SK-N-SH treated with all-trans-retinoic acid at 6 μM for 48 hours (cell line): Measurements from ENCODE around the gene DPH3.
"Not testable (repeated sequence)": the region's sequence is repeated elsewhere in the genome, so short reads cannot be mapped to it uniquely, and the experiment has no call there.

Experiments used
- ATAC-seq: fragments of 200-7000 bp; cut with Tn5 transposase; 3 replicates; pipeline ENCODE4 v1.9.1; 2020; ENCODE audit warnings: mild to moderate bottlenecking, moderate library complexity
- ARNTL ChIP-seq: fragments of 450-650 bp; formaldehyde crosslinking; IDR thresholded peaks from 2 replicates; pipeline ENCODE4 v1.5.0; 2020; ENCODE audit warnings: low read depth, mild to moderate bottlenecking, moderate library complexity, borderline replicate concordance
- BACH2 ChIP-seq: fragments of 250-450 bp; sonication (Bioruptor Pico); IDR thresholded peaks from 2 replicates; pipeline ENCODE4 v1.9.0; 2021; ENCODE audit warnings: mild to moderate bottlenecking, borderline replicate concordance
- CSDC2 ChIP-seq: fragments of 250-450 bp; sonication (Bioruptor Pico); IDR thresholded peaks from 2 replicates; pipeline ENCODE4 v1.5.0; 2020; ENCODE audit warnings: mild to moderate bottlenecking, moderate library complexity
- ESRRG ChIP-seq: fragments of 250-450 bp; sonication (Bioruptor Pico); IDR thresholded peaks from 2 replicates; pipeline ENCODE4 v1.6.1; 2021; ENCODE audit warnings: mild to moderate bottlenecking
- ISL1 ChIP-seq: fragments of 250-450 bp; sonication (Bioruptor Pico); IDR thresholded peaks from 2 replicates; pipeline ENCODE4 v2.1.2; 2022; ENCODE audit warnings: mild to moderate bottlenecking, moderate library complexity
- OSR1 ChIP-seq: fragments of 250-450 bp; sonication (Bioruptor Pico); IDR thresholded peaks from 2 replicates; pipeline ENCODE4 v1.8.0; 2022; ENCODE audit warnings: moderate library complexity, mild to moderate bottlenecking, inconsistent platforms
- PPARA ChIP-seq: fragments of 250-450 bp; sonication (Bioruptor Pico); IDR thresholded peaks from 2 replicates; pipeline ENCODE4 v1.5.0; 2020; ENCODE audit warnings: mild to moderate bottlenecking, borderline replicate concordance
- RARB ChIP-seq: fragments of 250-450 bp; sonication (Bioruptor Pico); IDR thresholded peaks from 2 replicates; pipeline ENCODE4 v1.8.0; 2021; ENCODE audit warnings: mild to moderate bottlenecking, moderate library complexity
- SNAI2 ChIP-seq: fragments of 250-450 bp; sonication (Bioruptor Pico); IDR thresholded peaks from 2 replicates; pipeline ENCODE4 v1.5.0; 2020; ENCODE audit warnings: mild to moderate bottlenecking, moderate library complexity
- TOX ChIP-seq: fragments of 250-450 bp; sonication (Bioruptor Pico); IDR thresholded peaks from 2 replicates; pipeline ENCODE4 v1.8.0; 2021; ENCODE audit warnings: mild to moderate bottlenecking, moderate library complexity, borderline replicate concordance
- ZC3H10 ChIP-seq: fragments of 250-450 bp; sonication (Bioruptor Pico); IDR thresholded peaks from 2 replicates; pipeline ENCODE4 v1.5.1; 2021; ENCODE audit warnings: mild to moderate bottlenecking, moderate library complexity
- ZFP3 ChIP-seq: fragments of 250-450 bp; sonication (Bioruptor Pico); IDR thresholded peaks from 2 replicates; pipeline ENCODE4 v1.5.0; 2020; ENCODE audit warnings: mild to moderate bottlenecking, moderate library complexity
- ZFP30 ChIP-seq: fragments of 450-650 bp; formaldehyde crosslinking; IDR thresholded peaks from 2 replicates; pipeline ENCODE4 v1.5.0; 2022; ENCODE audit warnings: mild to moderate bottlenecking, moderate library complexity
- ZNF565 ChIP-seq: fragments of 450-650 bp; formaldehyde crosslinking; conservative IDR thresholded peaks from 2 replicates; pipeline ENCODE4 v1.5.0; 2020; ENCODE audit warnings: low read depth, mild to moderate bottlenecking, moderate library complexity
- ZNF70 ChIP-seq: fragments of 450-650 bp; formaldehyde crosslinking; IDR thresholded peaks from 2 replicates; pipeline ENCODE4 v1.5.0; 2020; ENCODE audit warnings: mild to moderate bottlenecking, moderate library complexity
- ZNF8 ChIP-seq: fragments of 450-650 bp; formaldehyde crosslinking; IDR thresholded peaks from 2 replicates; pipeline ENCODE4 v1.5.0; 2020; ENCODE audit warnings: mild to moderate bottlenecking, moderate library complexity
- TF ChIP-seq, protein P1 (sequence below): fragments of 250-450 bp; sonication (Bioruptor Pico); IDR thresholded peaks from 2 replicates; pipeline ENCODE4 v1.8.0; 2021; ENCODE audit warnings: low read depth, mild to moderate bottlenecking, moderate library complexity, borderline replicate concordance
- TF ChIP-seq, protein P2 (sequence below): fragments of 250-450 bp; sonication (Bioruptor Pico); IDR thresholded peaks from 2 replicates; pipeline ENCODE4 v1.5.1; 2020; ENCODE audit warnings: low read depth, mild to moderate bottlenecking, moderate library complexity
- TF ChIP-seq, protein P3 (sequence below): fragments of 250-450 bp; sonication (Bioruptor Pico); IDR thresholded peaks from 2 replicates; pipeline ENCODE4 v1.8.0; 2020; ENCODE audit warnings: mild to moderate bottlenecking, moderate library complexity, borderline replicate concordance
- TF ChIP-seq, protein P4 (sequence below): fragments of 250-450 bp; sonication (Bioruptor Pico); IDR thresholded peaks from 2 replicates; pipeline ENCODE4 v1.5.1; 2021; ENCODE audit warnings: mild to moderate bottlenecking, moderate library complexity
- TF ChIP-seq, protein P5 (sequence below): fragments of 250-450 bp; sonication (Bioruptor Pico); IDR thresholded peaks from 2 replicates; pipeline ENCODE4 v1.5.0; 2020; ENCODE audit warnings: mild to moderate bottlenecking, moderate library complexity

Gene DPH3

DNA sequence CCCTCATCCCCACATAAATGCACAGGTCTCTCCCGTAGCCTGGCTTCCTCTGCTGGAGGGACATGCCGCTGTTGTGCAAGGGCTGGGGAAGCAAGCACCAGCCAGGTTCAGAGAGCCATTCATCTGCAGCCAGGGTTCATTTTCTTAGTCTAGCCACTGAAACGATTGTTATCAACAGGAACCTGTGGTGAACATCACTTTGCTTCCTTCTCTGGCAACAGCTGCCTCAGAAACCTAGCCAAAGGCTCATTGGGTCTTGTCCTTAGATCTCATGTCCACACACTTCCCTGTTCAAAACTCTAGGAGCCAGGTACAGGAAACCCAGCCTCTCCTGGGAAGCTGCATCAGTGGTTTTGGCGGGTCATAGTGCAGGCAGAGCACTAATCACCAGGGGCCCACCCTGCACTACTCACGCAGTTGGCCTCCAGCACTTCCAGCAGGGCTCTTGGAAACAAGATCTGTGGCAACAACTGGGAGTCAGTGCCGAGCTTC lies 47.3 kb upstream of the DPH3 start:
- no peak for ATAC-seq
- no peak for TF ChIP-seq CSDC2 (CRISPR knock-in tag)
- TF ChIP-seq ESRRG: no peak
- TF ChIP-seq, protein P1, sequence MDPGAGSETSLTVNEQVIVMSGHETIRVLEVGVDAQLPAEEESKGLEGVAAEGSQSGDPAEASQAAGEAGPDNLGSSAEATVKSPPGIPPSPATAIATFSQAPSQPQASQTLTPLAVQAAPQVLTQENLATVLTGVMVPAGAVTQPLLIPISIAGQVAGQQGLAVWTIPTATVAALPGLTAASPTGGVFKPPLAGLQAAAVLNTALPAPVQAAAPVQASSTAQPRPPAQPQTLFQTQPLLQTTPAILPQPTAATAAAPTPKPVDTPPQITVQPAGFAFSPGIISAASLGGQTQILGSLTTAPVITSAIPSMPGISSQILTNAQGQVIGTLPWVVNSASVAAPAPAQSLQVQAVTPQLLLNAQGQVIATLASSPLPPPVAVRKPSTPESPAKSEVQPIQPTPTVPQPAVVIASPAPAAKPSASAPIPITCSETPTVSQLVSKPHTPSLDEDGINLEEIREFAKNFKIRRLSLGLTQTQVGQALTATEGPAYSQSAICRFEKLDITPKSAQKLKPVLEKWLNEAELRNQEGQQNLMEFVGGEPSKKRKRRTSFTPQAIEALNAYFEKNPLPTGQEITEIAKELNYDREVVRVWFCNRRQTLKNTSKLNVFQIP (CRISPR knock-in tag): no peak
- TF ChIP-seq BACH2 (CRISPR knock-in tag): no peak
- no peak for TF ChIP-seq ZC3H10
- no peak for TF ChIP-seq ZNF8 (CRISPR knock-in tag)
- TF ChIP-seq ARNTL (CRISPR knock-in tag): no peak
- TF ChIP-seq, protein P2, sequence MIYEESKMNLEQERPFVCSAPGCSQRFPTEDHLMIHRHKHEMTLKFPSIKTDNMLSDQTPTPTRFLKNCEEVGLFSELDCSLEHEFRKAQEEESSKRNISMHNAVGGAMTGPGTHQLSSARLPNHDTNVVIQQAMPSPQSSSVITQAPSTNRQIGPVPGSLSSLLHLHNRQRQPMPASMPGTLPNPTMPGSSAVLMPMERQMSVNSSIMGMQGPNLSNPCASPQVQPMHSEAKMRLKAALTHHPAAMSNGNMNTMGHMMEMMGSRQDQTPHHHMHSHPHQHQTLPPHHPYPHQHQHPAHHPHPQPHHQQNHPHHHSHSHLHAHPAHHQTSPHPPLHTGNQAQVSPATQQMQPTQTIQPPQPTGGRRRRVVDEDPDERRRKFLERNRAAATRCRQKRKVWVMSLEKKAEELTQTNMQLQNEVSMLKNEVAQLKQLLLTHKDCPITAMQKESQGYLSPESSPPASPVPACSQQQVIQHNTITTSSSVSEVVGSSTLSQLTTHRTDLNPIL (CRISPR knock-in tag): no peak
- TF ChIP-seq OSR1 (CRISPR knock-in tag): no peak
- no peak for TF ChIP-seq ZFP30 (CRISPR knock-in tag)
- no peak for TF ChIP-seq ZNF70 (CRISPR knock-in tag)
- TF ChIP-seq, protein P3, sequence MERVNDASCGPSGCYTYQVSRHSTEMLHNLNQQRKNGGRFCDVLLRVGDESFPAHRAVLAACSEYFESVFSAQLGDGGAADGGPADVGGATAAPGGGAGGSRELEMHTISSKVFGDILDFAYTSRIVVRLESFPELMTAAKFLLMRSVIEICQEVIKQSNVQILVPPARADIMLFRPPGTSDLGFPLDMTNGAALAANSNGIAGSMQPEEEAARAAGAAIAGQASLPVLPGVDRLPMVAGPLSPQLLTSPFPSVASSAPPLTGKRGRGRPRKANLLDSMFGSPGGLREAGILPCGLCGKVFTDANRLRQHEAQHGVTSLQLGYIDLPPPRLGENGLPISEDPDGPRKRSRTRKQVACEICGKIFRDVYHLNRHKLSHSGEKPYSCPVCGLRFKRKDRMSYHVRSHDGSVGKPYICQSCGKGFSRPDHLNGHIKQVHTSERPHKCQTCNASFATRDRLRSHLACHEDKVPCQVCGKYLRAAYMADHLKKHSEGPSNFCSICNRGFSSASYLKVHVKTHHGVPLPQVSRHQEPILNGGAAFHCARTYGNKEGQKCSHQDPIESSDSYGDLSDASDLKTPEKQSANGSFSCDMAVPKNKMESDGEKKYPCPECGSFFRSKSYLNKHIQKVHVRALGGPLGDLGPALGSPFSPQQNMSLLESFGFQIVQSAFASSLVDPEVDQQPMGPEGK (CRISPR knock-in tag): no peak
- TF ChIP-seq RARB: no peak
- TF ChIP-seq ZFP3 (CRISPR knock-in tag): no peak
- TF ChIP-seq ZNF565 (CRISPR knock-in tag): no peak
- TF ChIP-seq PPARA: no peak

DNA sequence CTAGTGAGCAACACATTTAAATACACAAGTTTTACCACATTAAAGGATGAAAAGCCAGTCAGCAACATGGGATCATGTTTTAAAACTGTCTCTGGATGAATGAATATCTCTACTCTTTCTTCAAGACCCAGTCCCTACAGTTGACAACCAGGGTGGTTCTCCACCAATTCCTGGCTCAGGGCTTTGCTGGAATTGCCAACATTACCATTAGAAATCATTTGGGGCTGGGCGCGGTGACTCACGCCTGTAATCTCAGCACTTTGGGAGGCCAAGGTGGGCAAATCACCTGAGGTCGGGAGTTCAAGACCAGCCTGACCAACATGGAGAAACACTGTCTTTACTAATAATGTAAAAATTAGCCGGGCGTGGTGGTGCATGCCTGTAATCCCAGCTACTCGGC lies 45.7 kb upstream of the DPH3 start:
- not testable (repeated sequence) for ATAC-seq

DNA sequence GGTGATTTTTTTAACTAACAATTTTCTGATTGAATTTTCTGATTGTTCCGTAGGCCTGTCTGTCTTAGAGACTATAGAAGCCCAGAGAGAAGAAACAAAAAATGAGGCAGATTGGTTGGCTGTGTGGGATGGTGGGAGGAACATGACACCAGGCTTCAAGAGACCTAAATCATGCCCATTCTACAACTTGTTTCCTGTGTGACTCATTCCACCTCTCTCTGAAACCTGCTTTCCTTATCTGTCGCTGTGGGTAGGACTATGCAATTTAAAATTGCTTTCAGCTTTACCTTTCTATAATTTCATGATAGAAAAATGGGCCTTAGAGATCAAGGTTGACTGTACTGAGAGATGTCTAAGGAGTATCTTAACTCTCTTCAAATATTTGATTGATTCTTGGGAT lies 44.8 kb upstream of the DPH3 start:
- TF ChIP-seq ZNF8 (CRISPR knock-in tag): no peak
- no peak for TF ChIP-seq ARNTL (CRISPR knock-in tag)
- TF ChIP-seq ZNF565 (CRISPR knock-in tag): no peak
- no peak for TF ChIP-seq ZNF70 (CRISPR knock-in tag)
- no peak for TF ChIP-seq PPARA
- no peak for TF ChIP-seq RARB
- TF ChIP-seq CSDC2 (CRISPR knock-in tag): no peak
- TF ChIP-seq ISL1 (CRISPR knock-in tag): no peak
- no peak for TF ChIP-seq ZFP30 (CRISPR knock-in tag)
- TF ChIP-seq, protein P4, sequence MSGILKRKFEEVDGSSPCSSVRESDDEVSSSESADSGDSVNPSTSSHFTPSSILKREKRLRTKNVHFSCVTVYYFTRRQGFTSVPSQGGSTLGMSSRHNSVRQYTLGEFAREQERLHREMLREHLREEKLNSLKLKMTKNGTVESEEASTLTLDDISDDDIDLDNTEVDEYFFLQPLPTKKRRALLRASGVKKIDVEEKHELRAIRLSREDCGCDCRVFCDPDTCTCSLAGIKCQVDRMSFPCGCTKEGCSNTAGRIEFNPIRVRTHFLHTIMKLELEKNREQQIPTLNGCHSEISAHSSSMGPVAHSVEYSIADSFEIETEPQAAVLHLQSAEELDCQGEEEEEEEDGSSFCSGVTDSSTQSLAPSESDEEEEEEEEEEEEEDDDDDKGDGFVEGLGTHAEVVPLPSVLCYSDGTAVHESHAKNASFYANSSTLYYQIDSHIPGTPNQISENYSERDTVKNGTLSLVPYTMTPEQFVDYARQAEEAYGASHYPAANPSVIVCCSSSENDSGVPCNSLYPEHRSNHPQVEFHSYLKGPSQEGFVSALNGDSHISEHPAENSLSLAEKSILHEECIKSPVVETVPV (CRISPR knock-in tag): no peak
- TF ChIP-seq BACH2 (CRISPR knock-in tag): no peak
- TF ChIP-seq ESRRG: no peak
- TF ChIP-seq, protein P2 (CRISPR knock-in tag): no peak
- TF ChIP-seq SNAI2 (CRISPR knock-in tag): no peak
- no peak for TF ChIP-seq TOX
- TF ChIP-seq, protein P1 (CRISPR knock-in tag): no peak
- TF ChIP-seq, protein P5, sequence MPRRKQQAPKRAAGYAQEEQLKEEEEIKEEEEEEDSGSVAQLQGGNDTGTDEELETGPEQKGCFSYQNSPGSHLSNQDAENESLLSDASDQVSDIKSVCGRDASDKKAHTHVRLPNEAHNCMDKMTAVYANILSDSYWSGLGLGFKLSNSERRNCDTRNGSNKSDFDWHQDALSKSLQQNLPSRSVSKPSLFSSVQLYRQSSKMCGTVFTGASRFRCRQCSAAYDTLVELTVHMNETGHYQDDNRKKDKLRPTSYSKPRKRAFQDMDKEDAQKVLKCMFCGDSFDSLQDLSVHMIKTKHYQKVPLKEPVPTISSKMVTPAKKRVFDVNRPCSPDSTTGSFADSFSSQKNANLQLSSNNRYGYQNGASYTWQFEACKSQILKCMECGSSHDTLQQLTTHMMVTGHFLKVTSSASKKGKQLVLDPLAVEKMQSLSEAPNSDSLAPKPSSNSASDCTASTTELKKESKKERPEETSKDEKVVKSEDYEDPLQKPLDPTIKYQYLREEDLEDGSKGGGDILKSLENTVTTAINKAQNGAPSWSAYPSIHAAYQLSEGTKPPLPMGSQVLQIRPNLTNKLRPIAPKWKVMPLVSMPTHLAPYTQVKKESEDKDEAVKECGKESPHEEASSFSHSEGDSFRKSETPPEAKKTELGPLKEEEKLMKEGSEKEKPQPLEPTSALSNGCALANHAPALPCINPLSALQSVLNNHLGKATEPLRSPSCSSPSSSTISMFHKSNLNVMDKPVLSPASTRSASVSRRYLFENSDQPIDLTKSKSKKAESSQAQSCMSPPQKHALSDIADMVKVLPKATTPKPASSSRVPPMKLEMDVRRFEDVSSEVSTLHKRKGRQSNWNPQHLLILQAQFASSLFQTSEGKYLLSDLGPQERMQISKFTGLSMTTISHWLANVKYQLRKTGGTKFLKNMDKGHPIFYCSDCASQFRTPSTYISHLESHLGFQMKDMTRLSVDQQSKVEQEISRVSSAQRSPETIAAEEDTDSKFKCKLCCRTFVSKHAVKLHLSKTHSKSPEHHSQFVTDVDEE: no peak
- TF ChIP-seq ZC3H10: no peak
- no peak for TF ChIP-seq OSR1 (CRISPR knock-in tag)
- ATAC-seq: peak; percentile 88
